Measurements from ENCODE around the gene EXT2. TPM values are rescaled to one million over a fixed set of nuclear protein-coding genes. Genes with fewer than 3 reads are reported as not detected.

EXT2 gene
- total and polyA plus RNA-seq, 10 of the 15 experiments (the other 5 are each of a cell fraction or from before 2014, with no cell fraction given) = 3.8 to 31.4 (median 17.9) TPM

DNA sequence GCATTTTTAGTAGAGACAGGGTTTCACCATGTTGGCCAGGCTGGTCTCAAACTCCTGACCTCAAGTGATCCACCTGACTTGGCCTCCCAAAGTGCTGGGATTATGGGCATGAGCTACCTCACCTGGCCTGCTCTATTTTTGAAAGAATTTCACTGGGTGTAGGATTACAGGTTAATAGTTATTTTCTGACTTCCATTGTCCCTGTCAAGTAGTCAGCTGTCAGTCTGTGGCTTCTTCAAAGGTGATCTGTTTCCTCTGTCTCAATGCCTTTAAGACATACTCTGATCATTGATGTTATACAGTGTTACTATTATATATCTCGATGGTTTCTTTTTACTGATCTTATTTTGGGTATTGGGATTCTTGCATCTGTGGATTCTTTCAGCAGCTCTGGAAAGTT is 10.1 kb upstream of the EXT2 start:
- Histone ChIP-seq H3K27ac (ENCODE audit: control insufficient read depth, insufficient read depth) (no peak overlapping the region), H3K9ac (ENCODE audit: control insufficient read depth, insufficient read depth, low read length) (no peak overlapping the region), H3K4me1 (ENCODE audit: control insufficient read depth, insufficient read depth, low read length) (no peaks in the 10 kb centered on the region), H3K4me3 (no peak overlapping the region), H4K20me1 (ENCODE audit: control insufficient read depth, insufficient read depth) (no peaks in the 10 kb centered on the region), H3K27me3 (replicated peaks in 1 of 2; ENCODE audit: control insufficient read depth in 2 of 2, insufficient read depth in 2 of 2, low read length in 1 of 2) (no peaks in the 10 kb centered on the region), H2AFZ (ENCODE audit: control insufficient read depth, low read depth, low read length) (no peak overlapping the region), H3K4me2 (ENCODE audit: control insufficient read depth, insufficient read depth) (no peak overlapping the region), H3K79me2 (ENCODE audit: control insufficient read depth, insufficient read depth, low read length) (no peaks in the 10 kb centered on the region), H3K9me3 (replicated peaks; ENCODE audit: control insufficient read depth, insufficient read depth, low read length) (no peaks in the 10 kb centered on the region; the same call in 1 of the 3 replicates), H3K36me3 (ENCODE audit: control insufficient read depth in 2 of 2, insufficient read depth in 2 of 2, low read length in 1 of 2) (no peaks in the 10 kb centered on the region)
- no peak for FAIRE-seq
- ATAC-seq = no peak
- no peak for DNase-seq (ENCODE audit: low read depth, low spot score)
- intact Hi-C loops (cut with micrococcal nuclease; ENCODE audit: unreplicated experiment) (no loop called here), in situ Hi-C loops (cut with MboI) (no loop called here)
- TF ChIP-seq IRF4 (IDR thresholded peaks at IDR 0.05; ENCODE audit: low read depth, low read length) = no peak
- TF ChIP-seq HDAC6 (IDR thresholded peaks at IDR 0.05; ENCODE audit: unreplicated experiment) = no peak
- TF ChIP-seq MTA2 (IDR thresholded peaks at IDR 0.05; ENCODE audit: low read depth) = no peak
- TF ChIP-seq TARDBP (IDR thresholded peaks at IDR 0.05; ENCODE audit: borderline replicate concordance) = no peak
- TF ChIP-seq SRF (IDR thresholded peaks at IDR 0.05; ENCODE audit: low read depth in 2 of 2, low read length in 2 of 2) = no peak
- TF ChIP-seq ZNF217 (IDR thresholded peaks at IDR 0.05) = no peak
- TF ChIP-seq TCF3 (IDR thresholded peaks at IDR 0.05; ENCODE audit: borderline replicate concordance, insufficient read depth, low read depth, low read length) = no peak
- no peak for TF ChIP-seq DPF2 (IDR thresholded peaks at IDR 0.05)
- TF ChIP-seq, protein P1, sequence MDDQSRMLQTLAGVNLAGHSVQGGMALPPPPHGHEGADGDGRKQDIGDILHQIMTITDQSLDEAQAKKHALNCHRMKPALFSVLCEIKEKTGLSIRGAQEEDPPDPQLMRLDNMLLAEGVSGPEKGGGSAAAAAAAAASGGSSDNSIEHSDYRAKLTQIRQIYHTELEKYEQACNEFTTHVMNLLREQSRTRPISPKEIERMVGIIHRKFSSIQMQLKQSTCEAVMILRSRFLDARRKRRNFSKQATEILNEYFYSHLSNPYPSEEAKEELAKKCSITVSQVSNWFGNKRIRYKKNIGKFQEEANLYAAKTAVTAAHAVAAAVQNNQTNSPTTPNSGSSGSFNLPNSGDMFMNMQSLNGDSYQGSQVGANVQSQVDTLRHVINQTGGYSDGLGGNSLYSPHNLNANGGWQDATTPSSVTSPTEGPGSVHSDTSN (IDR thresholded peaks at IDR 0.05; ENCODE audit: insufficient replicate concordance, low read depth, low read length) = no peak
- TF ChIP-seq, protein P2, sequence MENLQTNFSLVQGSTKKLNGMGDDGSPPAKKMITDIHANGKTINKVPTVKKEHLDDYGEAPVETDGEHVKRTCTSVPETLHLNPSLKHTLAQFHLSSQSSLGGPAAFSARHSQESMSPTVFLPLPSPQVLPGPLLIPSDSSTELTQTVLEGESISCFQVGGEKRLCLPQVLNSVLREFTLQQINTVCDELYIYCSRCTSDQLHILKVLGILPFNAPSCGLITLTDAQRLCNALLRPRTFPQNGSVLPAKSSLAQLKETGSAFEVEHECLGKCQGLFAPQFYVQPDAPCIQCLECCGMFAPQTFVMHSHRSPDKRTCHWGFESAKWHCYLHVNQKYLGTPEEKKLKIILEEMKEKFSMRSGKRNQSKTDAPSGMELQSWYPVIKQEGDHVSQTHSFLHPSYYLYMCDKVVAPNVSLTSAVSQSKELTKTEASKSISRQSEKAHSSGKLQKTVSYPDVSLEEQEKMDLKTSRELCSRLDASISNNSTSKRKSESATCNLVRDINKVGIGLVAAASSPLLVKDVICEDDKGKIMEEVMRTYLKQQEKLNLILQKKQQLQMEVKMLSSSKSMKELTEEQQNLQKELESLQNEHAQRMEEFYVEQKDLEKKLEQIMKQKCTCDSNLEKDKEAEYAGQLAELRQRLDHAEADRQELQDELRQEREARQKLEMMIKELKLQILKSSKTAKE (IDR thresholded peaks at IDR 0.05; ENCODE audit: low read depth, poor library complexity, severe bottlenecking) = no peak
- WGBS (ENCODE audit: insufficient coverage, insufficient replicate concordance, low lambda C conversion rate, missing lambda C conversion rate) = 100% methylated on average over 1 of the region's 1 CpG
- BruUV-seq (replicated peaks) = no TSS peak
- SMC1A ChIA-PET (ENCODE audit: uncharacterized antibody, unreplicated experiment) = interaction anchor here (1.8 kb wide), 1 partner anchor 8 kb away, joined by 9 read pairs; no protein-coding TSS in a partner anchor
- CTCF ChIA-PET = interaction anchor here (0.8 to 2.6 kb wide), 2 partner anchors 9 to 100 kb away, joined by 3 to 19 read pairs; partner anchors contain the start of gene EXT2
- POLR2A ChIA-PET = no interaction called here
- RAD21 ChIA-PET (ENCODE audit: unreplicated experiment) = no interaction called here

Measured in GM12878 (cell line).